Spleen (tissue), 11 donors: ENCODE data around the gene GREB1. TPM values are rescaled to one million over a fixed set of nuclear protein-coding genes. Genes with fewer than 3 reads are reported as not detected.

ENCODE experiments used
- DNase-seq: peaks from one replicate; pipeline ENCODE4 v3.0.0-alpha.2; 2020
- H3K27ac ChIP-seq, 8 donors: fragments of 200-600 bp; sonication (generic) in 7 of 8; 1 replicate in 4 of 8; 2 replicates in 4 of 8; pipeline versions ENCODE4 v1.5.0 to v1.8.0; 2016 to 2021; ENCODE audit warnings: inconsistent platforms in 4 of 8, mild to moderate bottlenecking in 4 of 8, moderate library complexity in 1 of 8
- H3K27me3 ChIP-seq, 7 donors: fragments of 200-600 bp; sonication (generic) in 6 of 7; replicated peaks in 1 of 7; 1 replicate in 4 of 7; 2 replicates in 3 of 7; pipeline versions ENCODE4 v1.5.0 to v1.8.0; 2016 to 2021; ENCODE audit warnings: inconsistent platforms in 3 of 7, mild to moderate bottlenecking in 1 of 7
- H3K36me3 ChIP-seq, 6 donors: fragments of 200-600 bp; sonication (generic) in 5 of 6; 1 replicate in 4 of 6; 2 replicates in 2 of 6; pipeline versions ENCODE4 v1.5.0 to v1.8.0; 2016 to 2021; ENCODE audit warnings: inconsistent platforms in 2 of 6
- H3K4me1 ChIP-seq, 6 donors: fragments of 200-600 bp; sonication (generic) in 5 of 6; 1 replicate in 3 of 6; 2 replicates in 3 of 6; pipeline versions ENCODE4 v1.5.0 to v1.8.0; 2016 to 2021; ENCODE audit warnings: inconsistent platforms in 3 of 6
- H3K4me3 ChIP-seq, 8 donors: fragments of 200-600 bp; sonication (generic) in 7 of 8; 1 replicate in 4 of 8; 2 replicates in 4 of 8; pipeline versions ENCODE4 v1.5.0 to v1.8.0; 2016 to 2021; ENCODE audit warnings: inconsistent platforms in 4 of 8, mild to moderate bottlenecking in 4 of 8, moderate library complexity in 2 of 8
- H3K9me3 ChIP-seq, 8 donors: fragments of 200-600 bp; sonication (generic) in 7 of 8; 1 replicate in 4 of 8; 2 replicates in 4 of 8; pipeline versions ENCODE4 v1.5.0 to v1.8.0; 2016 to 2021; ENCODE audit warnings: inconsistent platforms in 4 of 8
- POLR2A ChIP-seq, 3 donors: fragments of 450-650 bp; IDR thresholded peaks; one replicate each; pipeline ENCODE4 v1.5.1; 2017; ENCODE audit warnings: antibody characterized with exemption in 3 of 3, mild to moderate bottlenecking in 1 of 3
- POLR2AphosphoS5 ChIP-seq, 3 donors: sonication (generic); formaldehyde crosslinking; IDR thresholded peaks; one replicate each; pipeline ENCODE4 v1.5.1; 2017; ENCODE audit warnings: antibody characterized with exemption in 3 of 3
- WGBS, 5 donors: extraction: QIAGEN DNeasy Blood & Tissue Kit in 3 of 5; methylation state at CpG; one replicate each; pipeline versions ENCODE4 v1.1.5 to v1.1.7; 2013 to 2018; 5-methylcytosine and 5-hydroxymethylcytosine counted together
- intact Hi-C: fragments of 100-400 bp; cut with DNase I; formaldehyde crosslinking; loops from one replicate; pipeline ENCODE4 v1.15.0; 2023; ENCODE audit warnings: low total_unique reads
- polyA plus RNA-seq, 3 donors: library from polyadenylated mRNA; stranded (reverse); fragments of 200-250 nt; gene quantifications; one replicate each; pipeline ENCODE4 v1.2.1, GENCODE V29; 2013
- total RNA-seq, 7 donors: library from RNA; depleted of rRNA in 3 of 7; stranded (reverse); fragments of >200 nt in 3 of 7; fragmentation: NEBNext Ultra II Directional in 4 of 7; extraction: Animal tissue kit (Norgen Biotek cat#: 25700) in 4 of 7; gene quantifications; one replicate each; pipeline versions ENCODE4 v1.1.0 to v1.2.1, GENCODE V29; 2016 to 2021
- TF ChIP-seq, protein P1 (sequence below), 11 experiments: fragments of 200-600 bp in 7 of 11; fragments of 450-650 bp in 4 of 11; sonication (generic) in 4 of 11; IDR thresholded peaks in 8 of 11; conservative IDR thresholded peaks in 3 of 11; 1 replicate in 7 of 11; 2 replicates in 4 of 11; pipeline versions ENCODE4 v1.4.0 to v1.8.0; 2016 to 2021; ENCODE audit warnings: antibody characterized with exemption in 11 of 11, inconsistent platforms in 4 of 11, mild to moderate bottlenecking in 1 of 11
- donor health status: healthy with polysubstance abuse.
- donor health status: DM: no; HTN: no; CAD: no; lungs with moderate emphysema.
- donor health status: DM: no; HTN: no; CAD: no.
- donor health status: Bipolar disorder and iron deficiency.
- donor health status: healthy.
- donor health status: DM: no; HTN: no; CAD: no.
- donor health status: DM: yes; HTN: yes; CAD: no.

GREB1 gene
- total and polyA plus RNA-seq, 10 donors = 0.06 to 1.6 (median 0.51) TPM; not detected in 1

GRCh38 chr2:11621410-11621809 lies 87.6 kb downstream of the GREB1 start:
- Histone ChIP-seq H3K4me1 (no peaks in the 10 kb centered on the region), H3K27me3 (no peaks in the 10 kb centered on the region), H3K9me3 (no peaks in the 10 kb centered on the region), H3K4me3 (no peak overlapping the region), H3K27ac (no peak overlapping the region), H3K36me3 (no peaks in the 10 kb centered on the region)
- no peak for TF ChIP-seq POLR2A (IDR thresholded peaks at IDR 0.05)
- TF ChIP-seq, protein P1, sequence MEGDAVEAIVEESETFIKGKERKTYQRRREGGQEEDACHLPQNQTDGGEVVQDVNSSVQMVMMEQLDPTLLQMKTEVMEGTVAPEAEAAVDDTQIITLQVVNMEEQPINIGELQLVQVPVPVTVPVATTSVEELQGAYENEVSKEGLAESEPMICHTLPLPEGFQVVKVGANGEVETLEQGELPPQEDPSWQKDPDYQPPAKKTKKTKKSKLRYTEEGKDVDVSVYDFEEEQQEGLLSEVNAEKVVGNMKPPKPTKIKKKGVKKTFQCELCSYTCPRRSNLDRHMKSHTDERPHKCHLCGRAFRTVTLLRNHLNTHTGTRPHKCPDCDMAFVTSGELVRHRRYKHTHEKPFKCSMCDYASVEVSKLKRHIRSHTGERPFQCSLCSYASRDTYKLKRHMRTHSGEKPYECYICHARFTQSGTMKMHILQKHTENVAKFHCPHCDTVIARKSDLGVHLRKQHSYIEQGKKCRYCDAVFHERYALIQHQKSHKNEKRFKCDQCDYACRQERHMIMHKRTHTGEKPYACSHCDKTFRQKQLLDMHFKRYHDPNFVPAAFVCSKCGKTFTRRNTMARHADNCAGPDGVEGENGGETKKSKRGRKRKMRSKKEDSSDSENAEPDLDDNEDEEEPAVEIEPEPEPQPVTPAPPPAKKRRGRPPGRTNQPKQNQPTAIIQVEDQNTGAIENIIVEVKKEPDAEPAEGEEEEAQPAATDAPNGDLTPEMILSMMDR (IDR thresholded peaks at IDR 0.05 in 8 of 11, conservative IDR thresholded peaks at IDR 0.05 in 3 of 11) = no peak
- no peak for TF ChIP-seq POLR2AphosphoS5 (IDR thresholded peaks at IDR 0.05)
- no peak for DNase-seq
- intact Hi-C loops = no loop called here
- 59 to 86% (median 68%) methylated on average over 2 of the region's 2 CpGs for WGBS, 5 donors

- Histone ChIP-seq H3K27me3 (no peaks in the 10 kb centered on the region), H3K9me3 (peaks cover 0 to 11% (median 9%) of the 10 kb centered on the region in 8 donors), H3K27ac (no peak overlapping the region), H3K4me3 (no peak overlapping the region), H3K36me3 (no peaks in the 10 kb centered on the region), H3K4me1 (no peaks in the 10 kb centered on the region)
- WGBS, 5 donors = 67 to 100% (median 80%) methylated on average over 1 of the region's 1 CpG
- intact Hi-C loops = no loop called here
- TF ChIP-seq POLR2A (IDR thresholded peaks at IDR 0.05) = no peak
- no peak for TF ChIP-seq POLR2AphosphoS5 (IDR thresholded peaks at IDR 0.05)
- TF ChIP-seq, protein P1 (IDR thresholded peaks at IDR 0.05 in 8 of 11, conservative IDR thresholded peaks at IDR 0.05 in 3 of 11) = no peak
- DNase-seq = no peak
Measured at GRCh38 chr2:11622611-11623010, 88.8 kb downstream of the GREB1 start.

GRCh38 chr2:11624893-11625292 lies 91.0 kb downstream of the GREB1 start:
- TF ChIP-seq, protein P1 (IDR thresholded peaks at IDR 0.05 in 8 of 11, conservative IDR thresholded peaks at IDR 0.05 in 3 of 11) = no peak
- no peak for TF ChIP-seq POLR2AphosphoS5 (IDR thresholded peaks at IDR 0.05)
- TF ChIP-seq POLR2A (IDR thresholded peaks at IDR 0.05) = no peak
- peaks cover 0 to 14% (median 10%) of the 10 kb centered on the region in 8 donors for H3K9me3 ChIP-seq
- no peaks in the 10 kb centered on the region for H3K4me1 ChIP-seq
- no peak for DNase-seq
- no peak overlapping the region for H3K4me3 ChIP-seq
- intact Hi-C loops = no loop called here
- WGBS, 5 donors = 81 to 87% (median 85%) methylated on average over 10 of the region's 10 CpGs
- no peaks in the 10 kb centered on the region for H3K27me3 ChIP-seq
- H3K36me3 ChIP-seq = no peaks in the 10 kb centered on the region
- no peak overlapping the region for H3K27ac ChIP-seq

DNA sequence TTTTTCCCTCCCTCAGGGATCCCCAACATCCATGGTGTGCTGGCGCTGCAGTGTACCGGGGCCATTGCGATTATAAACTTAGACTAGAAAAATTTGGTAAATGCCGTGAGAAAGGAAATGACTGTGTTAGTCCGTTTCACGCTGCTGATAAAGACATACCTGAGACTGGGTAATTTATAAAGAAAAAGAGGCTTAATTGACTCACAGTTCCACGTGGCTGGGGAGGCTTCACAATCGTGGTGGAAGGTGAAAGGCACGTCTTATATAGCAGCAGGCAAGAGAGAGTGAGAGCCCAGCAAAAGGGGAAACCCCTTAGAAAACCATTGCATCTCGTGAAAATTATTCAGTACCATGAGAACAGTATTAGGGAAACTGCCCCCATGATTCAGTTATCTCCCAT lies 91.8 kb downstream of the GREB1 start:
- no peaks in the 10 kb centered on the region for H3K4me1 ChIP-seq
- H3K9me3 ChIP-seq = peaks cover 0 to 14% (median 10%) of the 10 kb centered on the region in 8 donors
- H3K36me3 ChIP-seq = no peaks in the 10 kb centered on the region
- no peak overlapping the region for H3K27ac ChIP-seq
- intact Hi-C loops = no loop called here
- no peaks in the 10 kb centered on the region for H3K27me3 ChIP-seq
- WGBS, 5 donors = 77 to 82% (median 77%) methylated on average over 10 of the region's 10 CpGs
- TF ChIP-seq POLR2A (IDR thresholded peaks at IDR 0.05) = no peak
- TF ChIP-seq, protein P1 (IDR thresholded peaks at IDR 0.05 in 8 of 11, conservative IDR thresholded peaks at IDR 0.05 in 3 of 11) = no peak
- TF ChIP-seq POLR2AphosphoS5 (IDR thresholded peaks at IDR 0.05) = no peak
- DNase-seq = no peak
- no peak overlapping the region for H3K4me3 ChIP-seq
